HG03521 (cell line): Measurements from ENCODE around the gene FUCA1.
A peak's percentile ranks its signal among the peaks of the same experiment; 100 is the strongest.
"Not testable (repeated sequence)": the region's sequence is repeated elsewhere in the genome, so short reads cannot be mapped to it uniquely, and the experiment has no call there.

Source experiments
- ATAC-seq: cut with Tn5 transposase; IDR thresholded peaks from one replicate; pipeline ENCODE4 v1.9.1; 2021; ENCODE audit warnings: mild to moderate bottlenecking, moderate library complexity; ENCODE audit not compliant: unreplicated experiment

The FUCA1 gene

GRCh38 chr1:23843644-23844043 lies 24.4 kb downstream of the FUCA1 start:
- no peak for ATAC-seq

GRCh38 chr1:23838401-23838866 lies 29.7 kb downstream of the FUCA1 start:
- ATAC-seq, result peak; percentile 65

GRCh38 chr1:23837908-23838307 lies 30.2 kb downstream of the FUCA1 start:
- no peak for ATAC-seq

GRCh38 chr1:23836037-23836436 lies 32.1 kb downstream of the FUCA1 start:
- ATAC-seq, result no peak

- ATAC-seq, result not testable (repeated sequence)
Measured at GRCh38 chr1:23834156-23834555, 33.9 kb downstream of the FUCA1 start.

GRCh38 chr1:23827717-23828116 lies 40.4 kb downstream of the FUCA1 start:
- ATAC-seq, result no peak

GRCh38 chr1:23826590-23826989 lies 41.5 kb downstream of the FUCA1 start:
- not testable (repeated sequence) for ATAC-seq

GRCh38 chr1:23825762-23826522 lies 42.1 kb downstream of the FUCA1 start:
- peak; percentile 56 for ATAC-seq

GRCh38 chr1:23825076-23825761 lies 42.9 kb downstream of the FUCA1 start, which contains the start of gene HMGCL:
Gene HMGCL (minus strand): TSS chr1:23825429. CDS start chr1:23825415, 14 bp downstream.
- ATAC-seq, result peak; percentile 81

GRCh38 chr1:23824711-23825075 lies 43.4 kb downstream of the FUCA1 start:
- no peak for ATAC-seq

GRCh38 chr1:23823767-23824166 lies 44.3 kb downstream of the FUCA1 start:
- no peak for ATAC-seq

GRCh38 chr1:23817633-23818032 lies 50.5 kb downstream of the FUCA1 start:
- no peak for ATAC-seq

GRCh38 chr1:23816906-23817305 lies 51.2 kb downstream of the FUCA1 start:
- no peak for ATAC-seq

- no peak for ATAC-seq
Measured at GRCh38 chr1:23816361-23816760, 51.7 kb downstream of the FUCA1 start.

- no peak for ATAC-seq
Measured at GRCh38 chr1:23814016-23814415, 54.1 kb downstream of the FUCA1 start.

GRCh38 chr1:23810818-23811540 lies 57.1 kb downstream of the FUCA1 start:
- peak; percentile 56 for ATAC-seq

- peak; percentile 64 for ATAC-seq
Measured at GRCh38 chr1:23809751-23810171, 58.3 kb downstream of the FUCA1 start.

- no peak for ATAC-seq
Measured at GRCh38 chr1:23807453-23807852, 60.6 kb downstream of the FUCA1 start.

- ATAC-seq, result no peak
Measured at GRCh38 chr1:23806280-23806679, 61.8 kb downstream of the FUCA1 start.

GRCh38 chr1:23805025-23805424 lies 63.1 kb downstream of the FUCA1 start:
- no peak for ATAC-seq

- no peak for ATAC-seq
Measured at GRCh38 chr1:23804183-23804835, 63.8 kb downstream of the FUCA1 start.
